Tibial nerve (tissue), 4 donors: ENCODE data around the gene MPPED1. TPM values are rescaled to one million over a fixed set of nuclear protein-coding genes. Genes with fewer than 3 reads are reported as not detected.

Experiments
- DNase-seq, 2 donors: peaks; one replicate each; pipeline ENCODE4 v3.0.0-alpha.2; 2019; ENCODE audit warnings: low spot score in 2 of 2
- H3K27ac ChIP-seq, 4 donors: fragments of 200-600 bp; sonication (generic) in 3 of 4; one replicate each; pipeline ENCODE4 v1.5.1; 2017 to 2019; ENCODE audit warnings: mild to moderate bottlenecking in 1 of 4
- H3K27me3 ChIP-seq, 2 donors: fragments of 200-600 bp; sonication (generic) in 1 of 2; one replicate each; pipeline versions ENCODE4 v1.5.1 to v1.6.0; 2017 to 2019
- H3K36me3 ChIP-seq, 3 donors: fragments of 200-600 bp; sonication (generic); one replicate each; pipeline ENCODE4 v1.5.1; 2018 to 2019
- H3K4me1 ChIP-seq, 4 donors: fragments of 200-600 bp; sonication (generic) in 3 of 4; one replicate each; pipeline ENCODE4 v1.5.1; 2017 to 2019
- H3K4me3 ChIP-seq, 4 donors: fragments of 200-600 bp; sonication (generic) in 3 of 4; one replicate each; pipeline ENCODE4 v1.5.1; 2017 to 2019; ENCODE audit warnings: mild to moderate bottlenecking in 1 of 4, moderate library complexity in 1 of 4
- H3K9me3 ChIP-seq, 4 donors: fragments of 200-600 bp; sonication (generic) in 3 of 4; one replicate each; pipeline ENCODE4 v1.5.1; 2017 to 2019
- EP300 ChIP-seq, 2 donors: sonication (generic); formaldehyde crosslinking; IDR thresholded peaks; one replicate each; pipeline ENCODE4 v1.6.1; 2017; ENCODE audit warnings: antibody characterized with exemption in 2 of 2, mild to moderate bottlenecking in 1 of 2
- POLR2A ChIP-seq, 2 donors: fragments of 450-650 bp; IDR thresholded peaks; one replicate each; pipeline ENCODE4 v1.6.1; 2017; ENCODE audit warnings: antibody characterized with exemption in 2 of 2, mild to moderate bottlenecking in 2 of 2, moderate library complexity in 2 of 2
- WGBS, 2 donors: methylation state at CpG; one replicate each; pipeline ENCODE4 v1.1.5; 2018; 5-methylcytosine and 5-hydroxymethylcytosine counted together
- total RNA-seq, 4 donors: library from RNA; depleted of rRNA; stranded (reverse); fragments of >200 nt; gene quantifications; one replicate each; pipeline ENCODE4 v1.1.0, GENCODE V29; 2016
- TF ChIP-seq, protein P1 (sequence below), 5 experiments: fragments of 200-600 bp in 3 of 5; fragments of 450-650 bp in 2 of 5; sonication (generic) in 3 of 5; IDR thresholded peaks; one replicate each; pipeline ENCODE4 v1.5.1; 2016 to 2019; ENCODE audit warnings: antibody characterized with exemption in 5 of 5, mild to moderate bottlenecking in 3 of 5, moderate library complexity in 2 of 5

The MPPED1 gene
- total RNA-seq, 4 donors from 2014 or later = 1.2 to 2.4 (median 1.8) TPM

DNA sequence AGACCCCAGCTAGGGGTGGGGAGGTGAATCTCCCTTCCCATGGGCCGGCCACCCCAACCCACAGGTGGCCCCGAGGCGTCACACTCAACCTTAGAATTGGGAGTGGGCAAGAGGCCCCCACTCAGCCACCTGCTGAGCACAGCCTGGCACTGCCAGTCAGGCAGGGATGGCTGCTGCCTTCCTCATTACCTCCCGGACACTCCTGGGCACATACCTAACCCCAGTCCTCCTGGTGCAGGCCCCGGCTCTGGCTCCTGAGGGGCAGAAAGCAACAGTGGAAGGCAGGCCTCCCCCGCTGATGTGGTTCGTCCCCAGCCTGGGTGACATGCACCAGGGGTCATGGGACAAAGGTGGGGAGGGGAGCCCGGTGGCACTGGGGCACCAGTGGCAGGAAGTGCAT is 103.6 kb downstream of the MPPED1 start:
- no peak overlapping the region for H3K4me3 ChIP-seq
- H3K27me3 ChIP-seq = no peaks in the 10 kb centered on the region
- no peaks in the 10 kb centered on the region for H3K9me3 ChIP-seq
- TF ChIP-seq, protein P1, sequence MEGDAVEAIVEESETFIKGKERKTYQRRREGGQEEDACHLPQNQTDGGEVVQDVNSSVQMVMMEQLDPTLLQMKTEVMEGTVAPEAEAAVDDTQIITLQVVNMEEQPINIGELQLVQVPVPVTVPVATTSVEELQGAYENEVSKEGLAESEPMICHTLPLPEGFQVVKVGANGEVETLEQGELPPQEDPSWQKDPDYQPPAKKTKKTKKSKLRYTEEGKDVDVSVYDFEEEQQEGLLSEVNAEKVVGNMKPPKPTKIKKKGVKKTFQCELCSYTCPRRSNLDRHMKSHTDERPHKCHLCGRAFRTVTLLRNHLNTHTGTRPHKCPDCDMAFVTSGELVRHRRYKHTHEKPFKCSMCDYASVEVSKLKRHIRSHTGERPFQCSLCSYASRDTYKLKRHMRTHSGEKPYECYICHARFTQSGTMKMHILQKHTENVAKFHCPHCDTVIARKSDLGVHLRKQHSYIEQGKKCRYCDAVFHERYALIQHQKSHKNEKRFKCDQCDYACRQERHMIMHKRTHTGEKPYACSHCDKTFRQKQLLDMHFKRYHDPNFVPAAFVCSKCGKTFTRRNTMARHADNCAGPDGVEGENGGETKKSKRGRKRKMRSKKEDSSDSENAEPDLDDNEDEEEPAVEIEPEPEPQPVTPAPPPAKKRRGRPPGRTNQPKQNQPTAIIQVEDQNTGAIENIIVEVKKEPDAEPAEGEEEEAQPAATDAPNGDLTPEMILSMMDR (IDR thresholded peaks at IDR 0.05) = no peak
- no peak for TF ChIP-seq POLR2A (IDR thresholded peaks at IDR 0.05)
- TF ChIP-seq EP300 (IDR thresholded peaks at IDR 0.05) = no peak
- no peak for DNase-seq
- H3K4me1 ChIP-seq = no peaks in the 10 kb centered on the region
- H3K36me3 ChIP-seq = no peaks in the 10 kb centered on the region
- H3K27ac ChIP-seq = no peak overlapping the region
- WGBS, 2 donors = 77 to 86% methylated on average over 8 of the region's 8 CpGs

DNA sequence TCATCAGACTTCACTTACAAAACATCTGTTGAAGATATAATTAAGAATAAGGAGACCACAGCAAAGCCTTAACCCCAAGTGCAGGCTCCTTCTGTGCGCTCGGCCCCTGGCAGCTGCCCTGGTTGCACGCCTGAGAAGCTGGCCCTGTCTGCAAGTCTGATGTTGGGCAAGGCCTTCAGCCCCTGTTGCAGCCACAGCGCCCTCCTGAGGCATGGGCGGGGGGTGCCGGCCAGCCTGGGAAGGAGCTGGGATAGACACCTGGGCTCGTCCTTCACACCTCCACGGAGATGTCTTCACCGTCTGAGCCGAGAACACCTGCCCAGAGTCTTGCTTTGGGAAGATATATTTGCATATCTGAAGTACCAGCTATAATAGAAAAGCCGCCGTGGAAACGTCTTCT is 104.1 kb downstream of the MPPED1 start:
- no peak for DNase-seq
- Histone ChIP-seq H3K36me3 (no peaks in the 10 kb centered on the region), H3K4me3 (no peak overlapping the region), H3K9me3 (no peaks in the 10 kb centered on the region), H3K27me3 (no peaks in the 10 kb centered on the region), H3K4me1 (no peaks in the 10 kb centered on the region), H3K27ac (no peak overlapping the region)
- WGBS, 2 donors = 63 to 71% methylated on average over 10 to 13 of the region's 13 CpGs
- TF ChIP-seq EP300 (IDR thresholded peaks at IDR 0.05) = no peak
- TF ChIP-seq POLR2A (IDR thresholded peaks at IDR 0.05) = no peak
- TF ChIP-seq, protein P1 (IDR thresholded peaks at IDR 0.05) = no peak

DNA sequence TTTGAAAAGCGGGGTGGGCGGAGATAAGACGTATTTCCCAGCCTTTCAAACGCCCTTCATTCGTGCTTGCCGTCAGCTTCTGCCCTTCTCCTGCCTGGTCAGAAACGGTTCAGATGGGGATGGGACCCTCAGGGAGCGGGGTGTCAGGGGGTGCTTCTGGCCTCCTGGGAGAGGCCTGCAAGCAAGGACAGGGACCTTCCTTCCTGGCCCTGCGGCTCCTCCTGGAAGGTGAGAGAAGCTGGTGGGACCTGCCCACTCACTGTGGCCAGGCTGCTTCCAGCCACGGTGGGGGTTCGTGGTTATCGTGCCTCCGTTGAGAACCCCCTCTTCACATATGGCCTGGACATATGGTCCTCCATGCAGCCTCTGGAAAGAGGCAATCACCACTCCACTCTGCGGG is 104.6 kb downstream of the MPPED1 start:
- no peaks in the 10 kb centered on the region for H3K4me1 ChIP-seq
- TF ChIP-seq POLR2A (IDR thresholded peaks at IDR 0.05) (no peak), EP300 (IDR thresholded peaks at IDR 0.05) (no peak)
- TF ChIP-seq, protein P1 (IDR thresholded peaks at IDR 0.05) = no peak
- H3K27me3 ChIP-seq = no peaks in the 10 kb centered on the region
- no peaks in the 10 kb centered on the region for H3K9me3 ChIP-seq
- H3K27ac ChIP-seq = no peak overlapping the region
- H3K36me3 ChIP-seq = no peaks in the 10 kb centered on the region
- 81 to 83% methylated on average over 14 of the region's 14 CpGs for WGBS, 2 donors
- DNase-seq = no peak
- no peak overlapping the region for H3K4me3 ChIP-seq

DNA sequence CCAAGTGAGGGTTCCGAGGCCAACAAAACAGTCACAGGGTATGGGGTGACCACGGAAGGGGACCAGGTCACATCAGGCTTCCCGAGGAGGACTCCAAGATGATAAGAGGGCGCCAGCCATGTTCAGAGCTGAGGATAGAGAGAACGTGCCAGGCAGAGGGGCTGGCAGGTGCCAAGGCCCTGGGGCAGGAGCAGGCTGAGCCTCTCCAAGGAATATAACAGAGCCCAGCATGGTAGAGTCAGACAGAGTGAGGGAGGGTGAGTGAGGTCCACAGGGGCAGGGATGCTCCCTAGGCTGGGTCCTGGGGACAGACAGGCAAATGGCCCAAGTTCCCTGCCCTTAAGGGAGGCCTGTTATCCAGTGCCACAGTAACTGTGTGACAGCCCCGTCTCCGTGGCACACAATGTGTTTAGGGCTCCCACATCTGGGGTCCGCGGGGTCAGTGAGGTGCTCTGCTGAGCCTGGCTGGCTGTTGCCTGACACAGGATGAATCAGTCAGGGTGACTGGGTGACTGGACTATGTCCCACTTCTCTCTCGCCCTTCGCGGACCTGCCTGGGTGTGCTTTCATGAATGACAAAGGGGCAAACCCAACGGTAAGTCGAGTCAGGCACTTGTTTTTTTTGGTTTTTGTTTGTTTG is 105.3 kb downstream of the MPPED1 start:
- 82 to 86% methylated on average over 14 of the region's 14 CpGs for WGBS, 2 donors
- no peaks in the 10 kb centered on the region for H3K27me3 ChIP-seq

DNA sequence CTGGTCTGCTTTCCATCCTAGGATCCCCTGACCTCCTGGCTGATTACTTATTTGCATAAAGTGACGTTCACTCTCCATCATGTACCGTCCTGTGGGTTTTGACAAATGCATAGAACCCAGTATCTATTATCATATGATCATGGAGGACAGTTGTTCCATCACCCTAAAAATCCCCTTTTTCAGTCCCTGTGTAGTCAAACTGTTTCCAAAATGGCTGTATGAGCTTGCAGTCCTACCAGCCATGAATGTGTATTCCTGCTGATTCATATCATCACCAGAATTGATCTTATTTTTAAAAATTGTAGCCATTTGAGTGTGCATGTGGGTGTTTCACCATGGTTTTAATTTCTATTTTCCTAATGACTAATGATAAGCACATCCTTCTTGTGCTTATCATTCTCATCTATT is 108.8 kb downstream of the MPPED1 start:
- Histone ChIP-seq H3K4me3 (no peak overlapping the region), H3K4me1 (no peaks in the 10 kb centered on the region), H3K27ac (no peak overlapping the region), H3K36me3 (no peaks in the 10 kb centered on the region), H3K27me3 (no peaks in the 10 kb centered on the region), H3K9me3 (no peaks in the 10 kb centered on the region)
- DNase-seq = no peak
- TF ChIP-seq, protein P1 (IDR thresholded peaks at IDR 0.05) = no peak
- TF ChIP-seq EP300 (IDR thresholded peaks at IDR 0.05) = no peak
- no peak for TF ChIP-seq POLR2A (IDR thresholded peaks at IDR 0.05)
- WGBS, 2 donors = 45 to 69% methylated on average over 2 of the region's 2 CpGs

More for the DNA sequence above, 105.3 kb downstream of the MPPED1 start:
- DNase-seq = no peak
- Histone ChIP-seq H3K4me3 (no peak overlapping the region), H3K27ac (no peak overlapping the region), H3K4me1 (no peaks in the 10 kb centered on the region), H3K9me3 (no peaks in the 10 kb centered on the region), H3K36me3 (no peaks in the 10 kb centered on the region)
- TF ChIP-seq, protein P1 (IDR thresholded peaks at IDR 0.05) = no peak
- no peak for TF ChIP-seq EP300 (IDR thresholded peaks at IDR 0.05)
- TF ChIP-seq POLR2A (IDR thresholded peaks at IDR 0.05) = no peak
